DND-41 (cell line): ENCODE results near the gene DPH3.

Experiments
- ATAC-seq: fragments of 200-7000 bp; cut with Tn5 transposase; 3 replicates; pipeline ENCODE4 v1.9.1; 2021; ENCODE audit warnings: low read depth; ENCODE audit not compliant: insufficient read depth
- DNase-seq: peaks from one replicate; pipeline ENCODE4 v3.0.0-alpha.2; 2020
- H2AFZ ChIP-seq: 2 replicates; pipeline ENCODE4 v1.6.0; 2012; ENCODE audit warnings: low read depth, low read length
- H3K27ac ChIP-seq: 2 replicates; pipeline ENCODE4 v1.5.1; 2012; ENCODE audit warnings: low read length, inconsistent platforms
- H3K27me3 ChIP-seq: fragments of 200-600 bp; sonication (generic); 2 replicates; pipeline ENCODE4 v1.6.0; 2012; ENCODE audit warnings: low read length, mild to moderate bottlenecking, inconsistent platforms; ENCODE audit not compliant: insufficient read depth, poor library complexity
- H3K36me3 ChIP-seq: 2 replicates; pipeline ENCODE4 v1.5.1; 2012; ENCODE audit warnings: low read length, inconsistent platforms; ENCODE audit not compliant: insufficient read depth
- H3K4me1 ChIP-seq: 2 replicates; pipeline ENCODE4 v1.5.1; 2012; ENCODE audit warnings: mild to moderate bottlenecking, low read length; ENCODE audit not compliant: insufficient read depth
- H3K4me2 ChIP-seq: 2 replicates; pipeline ENCODE4 v1.6.0; 2012; ENCODE audit warnings: mild to moderate bottlenecking, moderate library complexity, low read length, inconsistent platforms; ENCODE audit not compliant: insufficient read depth
- H3K4me3 ChIP-seq, 2 experiments: fragments of 200-600 bp in 1 of 2; shearing (Covaris generic) in 1 of 2; 2 replicates each; pipeline ENCODE4 v1.5.1; 2012 to 2016; ENCODE audit warnings: inconsistent platforms in 2 of 2, low read length in 2 of 2, mild to moderate bottlenecking in 2 of 2, low read depth in 1 of 2, moderate library complexity in 1 of 2
- H3K79me2 ChIP-seq: 2 replicates; pipeline ENCODE4 v1.6.0; 2012; ENCODE audit warnings: low read length, inconsistent platforms; ENCODE audit not compliant: insufficient read depth
- H3K9ac ChIP-seq: 2 replicates; pipeline ENCODE4 v1.6.0; 2012; ENCODE audit warnings: low read depth, mild to moderate bottlenecking, inconsistent platforms, low read length, moderate library complexity
- H3K9me3 ChIP-seq: 2 replicates; pipeline ENCODE4 v1.5.1; 2012; ENCODE audit warnings: low read length, moderate library complexity, mild to moderate bottlenecking, inconsistent platforms; ENCODE audit not compliant: insufficient read depth, severe bottlenecking
- H4K20me1 ChIP-seq: 2 replicates; pipeline ENCODE4 v1.6.0; 2012; ENCODE audit warnings: low read length; ENCODE audit not compliant: insufficient read depth
- CTCF ChIP-seq: IDR thresholded peaks from 2 replicates; pipeline ENCODE4 v1.5.1; 2012; ENCODE audit warnings: borderline replicate concordance, low read length, moderate library complexity, mild to moderate bottlenecking; ENCODE audit not compliant: poor library complexity, severe bottlenecking; ENCODE audit errors: extremely low read depth
- EZH2 ChIP-seq: IDR thresholded peaks from 3 replicates; pipeline ENCODE4 v1.6.1; 2012; ENCODE audit warnings: borderline replicate concordance, low read depth, mild to moderate bottlenecking, moderate library complexity, low read length, inconsistent platforms; ENCODE audit not compliant: severe bottlenecking

The DPH3 gene

GRCh38 chr3:16284633-16285032 lies 19.9 kb upstream of the DPH3 start:
- no peak overlapping the region for H2AFZ ChIP-seq
- H3K36me3 ChIP-seq, result peaks cover 64% of the 10 kb centered on the region
- no peak for TF ChIP-seq EZH2
- TF ChIP-seq CTCF, result no peak
- H4K20me1 ChIP-seq, result no peaks in the 10 kb centered on the region
- H3K27me3 ChIP-seq, result no peaks in the 10 kb centered on the region
- H3K4me1 ChIP-seq, result peaks cover 39% of the 10 kb centered on the region
- no peak overlapping the region for H3K4me2 ChIP-seq
- ATAC-seq (no peak), DNase-seq (no peak)
- no peak overlapping the region for H3K9ac ChIP-seq
- H3K9me3 ChIP-seq, result no peaks in the 10 kb centered on the region
- no peak overlapping the region for H3K27ac ChIP-seq
- peaks cover 19% of the 10 kb centered on the region; the same call in 1 of the 2 replicates for H3K79me2 ChIP-seq
- no peak overlapping the region for H3K4me3 ChIP-seq

- H3K9ac ChIP-seq, result no peak overlapping the region
- TF ChIP-seq EZH2 (no peak), CTCF (no peak)
- H3K36me3 ChIP-seq, result peaks cover 57% of the 10 kb centered on the region
- DNase-seq (no peak), ATAC-seq (no peak)
- H3K4me3 ChIP-seq, result no peak overlapping the region
- no peaks in the 10 kb centered on the region for H3K9me3 ChIP-seq
- H2AFZ ChIP-seq, result no peak overlapping the region
- no peak overlapping the region for H3K27ac ChIP-seq
- 0 out of 2 replicates have a peak, but pooled peaks cover under 1% of the 10 kb centered on the region for H3K4me1 ChIP-seq
- no peaks in the 10 kb centered on the region for H4K20me1 ChIP-seq
- no peaks in the 10 kb centered on the region for H3K79me2 ChIP-seq
- H3K4me2 ChIP-seq, result no peak overlapping the region
- no peaks in the 10 kb centered on the region for H3K27me3 ChIP-seq
Measured at GRCh38 chr3:16280671-16281070, 15.9 kb upstream of the DPH3 start.

GRCh38 chr3:16279010-16279801 lies 14.5 kb upstream of the DPH3 start:
- Histone ChIP-seq H3K79me2 (no peaks in the 10 kb centered on the region), H3K4me3 (no peak overlapping the region), H4K20me1 (no peaks in the 10 kb centered on the region), H3K27me3 (no peaks in the 10 kb centered on the region), H3K9me3 (no peaks in the 10 kb centered on the region), H3K4me2 (no peak overlapping the region), H2AFZ (no peak overlapping the region), H3K4me1 (no peaks in the 10 kb centered on the region), H3K9ac (no peak overlapping the region), H3K36me3 (peaks cover 72% of the 10 kb centered on the region), H3K27ac (no peak overlapping the region)
- TF ChIP-seq EZH2 (no peak), CTCF (no peak)
- DNase-seq, result no peak
- ATAC-seq, result no peak

GRCh38 chr3:16277471-16277870 lies 12.7 kb upstream of the DPH3 start:
- H3K4me2 ChIP-seq, result no peak overlapping the region
- H4K20me1 ChIP-seq, result no peaks in the 10 kb centered on the region
- H3K4me3 ChIP-seq, result no peak overlapping the region
- H3K27me3 ChIP-seq, result no peaks in the 10 kb centered on the region
- no peaks in the 10 kb centered on the region for H3K9me3 ChIP-seq
- DNase-seq (no peak), ATAC-seq (no peak)
- peaks cover 71% of the 10 kb centered on the region for H3K36me3 ChIP-seq
- no peak overlapping the region for H3K9ac ChIP-seq
- no peaks in the 10 kb centered on the region for H3K4me1 ChIP-seq
- no peaks in the 10 kb centered on the region for H3K79me2 ChIP-seq
- no peak overlapping the region for H2AFZ ChIP-seq
- H3K27ac ChIP-seq, result no peak overlapping the region
- no peak for TF ChIP-seq CTCF
- no peak for TF ChIP-seq EZH2
